ENCODE measurements around the gene LHFPL6. TPM values are rescaled to one million over a fixed set of nuclear protein-coding genes. Genes with fewer than 3 reads are reported as not detected.

The LHFPL6 gene
- total and polyA plus RNA-seq, 2 experiments from 2014 or later, result 7.8 to 9.5 TPM

- Mint-ChIP-seq H3K9me3 (peaks cover 3% of the 10 kb centered on the region; the same call in 1 of the 3 replicates), H3K4me1 (peaks cover 3% of the 10 kb centered on the region; the same call in 2 of the 3 replicates), H3K27ac (no peak overlapping the region), H3K4me3 (no peak overlapping the region), H3K27me3 (ENCODE audit: insufficient read depth, low read depth, poor library complexity) (peaks cover 3% of the 10 kb centered on the region), H3K36me3 (ENCODE audit: low read depth) (no peaks in the 10 kb centered on the region)
- no peaks in the 10 kb centered on the region for H3F3A ChIP-seq (replicated peaks; ENCODE audit: low read depth)
- TF ChIP-seq CREB1 (CRISPR knock-in tag; IDR thresholded peaks at IDR 0.05; ENCODE audit: low read depth) (no peak), STAT1 (IDR thresholded peaks at IDR 0.05; ENCODE audit: unreplicated experiment) (no peak), CTCF (conservative IDR thresholded peaks at IDR 0.05; ENCODE audit: low read depth in 2 of 2) (no peak)
- no peak overlapping the region for H3K4me3 ChIP-seq
- H4K20me1 ChIP-seq (replicated peaks; ENCODE audit: insufficient read depth), result peaks cover 3% of the 10 kb centered on the region; the same call in 1 of the 2 replicates
- ATAC-seq, result no peak
- no peaks in the 10 kb centered on the region for H3K9me2 ChIP-seq (ENCODE audit: insufficient read depth)
- H3K4me1 ChIP-seq (ENCODE audit: insufficient read depth), result no peaks in the 10 kb centered on the region
- no peak for DNase-seq (ENCODE audit: low spot score)
- no peak overlapping the region for H2AFZ ChIP-seq
- H3K4me2 ChIP-seq, result no peak overlapping the region
- H3K79me2 ChIP-seq (replicated peaks; ENCODE audit: insufficient read depth), result no peaks in the 10 kb centered on the region
- no peak overlapping the region for H3K27ac ChIP-seq (ENCODE audit: low read depth)
- no peaks in the 10 kb centered on the region for H3K36me3 ChIP-seq (ENCODE audit: insufficient read depth)
- peaks cover 7% of the 10 kb centered on the region; the same call in 1 of the 2 replicates for H3K27me3 ChIP-seq (ENCODE audit: insufficient read depth)
Measured at GRCh38 chr13:39371706-39372105, 231.3 kb downstream of the LHFPL6 start.

- H3K36me3 Mint-ChIP-seq (ENCODE audit: low read depth), result no peaks in the 10 kb centered on the region
- Histone ChIP-seq H3K36me3 (ENCODE audit: insufficient read depth) (no peaks in the 10 kb centered on the region), H4K20me1 (replicated peaks; ENCODE audit: insufficient read depth) (no peaks in the 10 kb centered on the region), H3K27me3 (ENCODE audit: insufficient read depth) (no peaks in the 10 kb centered on the region), H3K79me2 (replicated peaks; ENCODE audit: insufficient read depth) (no peaks in the 10 kb centered on the region), H3K4me2 (no peak overlapping the region), H3F3A (replicated peaks; ENCODE audit: low read depth) (no peaks in the 10 kb centered on the region), H3K4me1 (ENCODE audit: insufficient read depth) (peaks cover under 1% of the 10 kb centered on the region; the same call in 1 of the 2 replicates), H3K4me3 (no peak overlapping the region), H2AFZ (no peak overlapping the region), H3K27ac (ENCODE audit: low read depth) (no peak overlapping the region), H3K9me2 (ENCODE audit: insufficient read depth) (no peaks in the 10 kb centered on the region)
- H3K4me1 Mint-ChIP-seq, result peaks cover 5% of the 10 kb centered on the region
- ATAC-seq (no peak), DNase-seq (ENCODE audit: low spot score) (no peak)
- H3K27ac Mint-ChIP-seq, result no peak overlapping the region
- peaks cover 3% of the 10 kb centered on the region for H3K27me3 Mint-ChIP-seq (ENCODE audit: insufficient read depth, low read depth, poor library complexity)
- no peak overlapping the region for H3K4me3 Mint-ChIP-seq
- H3K9me3 Mint-ChIP-seq, result peaks cover 3% of the 10 kb centered on the region; the same call in 1 of the 3 replicates
- TF ChIP-seq ETS1 (IDR thresholded peaks at IDR 0.05) (no peak), STAT1 (IDR thresholded peaks at IDR 0.05; ENCODE audit: unreplicated experiment) (no peak), ZNF462 (CRISPR knock-in tag; IDR thresholded peaks at IDR 0.05) (no peak), ZNF114 (CRISPR knock-in tag; IDR thresholded peaks at IDR 0.05) (no peak), EZH2 (IDR thresholded peaks at IDR 0.05; ENCODE audit: low read depth, unreplicated experiment) (no peak), CREB1 (CRISPR knock-in tag; IDR thresholded peaks at IDR 0.05; ENCODE audit: low read depth) (no peak), CTCF (conservative IDR thresholded peaks at IDR 0.05; ENCODE audit: low read depth in 2 of 2) (no peak), ZNF331 (CRISPR knock-in tag; IDR thresholded peaks at IDR 0.05; ENCODE audit: low read depth) (no peak), EZH2phosphoT487 (IDR thresholded peaks at IDR 0.05; ENCODE audit: unreplicated experiment) (no peak), NANOG (IDR thresholded peaks at IDR 0.05; ENCODE audit: borderline replicate concordance) (no peak)
Measured at GRCh38 chr13:39370554-39370953, 232.4 kb downstream of the LHFPL6 start.

Measured in GM23338 (cell line).